GM21360 (cell line): ENCODE results near the gene HMG20A.
"Not testable (repeated sequence)": the region's sequence is repeated elsewhere in the genome, so short reads cannot be mapped to it uniquely, and the experiment has no call there.

Experiments
- ATAC-seq: cut with Tn5 transposase; IDR thresholded peaks from one replicate; pipeline ENCODE4 v1.9.1; 2021; ENCODE audit warnings: mild to moderate bottlenecking, moderate library complexity; ENCODE audit not compliant: unreplicated experiment

HMG20A gene

DNA sequence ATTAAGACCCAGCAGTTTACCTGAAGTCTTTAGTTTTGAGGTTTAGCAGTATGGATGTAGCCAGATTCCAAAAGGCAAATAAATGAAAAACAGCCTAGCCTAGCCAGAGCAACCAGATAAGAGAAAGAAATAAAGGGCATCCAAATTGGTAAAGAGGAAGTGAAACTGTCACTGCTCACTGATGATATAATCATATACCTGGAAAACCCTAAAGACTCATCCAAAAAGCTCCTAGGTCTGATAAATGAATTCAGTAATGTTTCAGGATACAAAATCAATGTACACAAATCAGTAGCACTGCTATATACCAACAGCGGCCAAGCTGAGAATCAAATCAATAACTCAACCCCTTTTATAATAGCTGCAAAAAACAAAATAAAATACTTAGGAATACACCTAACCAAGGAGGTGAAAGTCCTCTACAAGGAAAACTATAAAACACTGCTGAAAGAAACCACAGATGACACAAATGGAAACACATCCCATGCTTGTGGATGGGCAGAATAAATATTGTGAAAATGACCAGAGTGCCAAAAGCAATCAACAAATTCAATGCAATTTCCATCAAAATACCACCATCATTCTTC is 14.4 kb upstream of the HMG20A start:
- ATAC-seq: not testable (repeated sequence)

DNA sequence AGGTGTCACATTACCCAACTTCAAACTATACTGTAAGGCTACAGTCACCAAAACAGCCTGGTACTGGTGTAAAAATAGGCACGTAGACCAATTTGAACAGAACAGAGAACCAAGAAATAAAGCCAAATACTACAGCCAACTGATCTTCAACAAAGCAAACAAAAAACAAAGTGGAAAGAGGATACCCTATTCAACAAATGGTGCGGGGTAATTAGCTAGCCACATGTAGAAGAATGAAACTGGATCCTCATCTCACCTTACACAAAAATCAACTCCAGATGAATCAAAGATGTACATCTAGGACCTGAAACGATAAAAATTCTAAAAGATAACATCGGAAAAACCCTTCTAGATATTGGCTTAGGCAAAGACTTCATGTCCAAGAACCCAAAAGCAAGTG is 13.8 kb upstream of the HMG20A start:
- no peak for ATAC-seq

DNA sequence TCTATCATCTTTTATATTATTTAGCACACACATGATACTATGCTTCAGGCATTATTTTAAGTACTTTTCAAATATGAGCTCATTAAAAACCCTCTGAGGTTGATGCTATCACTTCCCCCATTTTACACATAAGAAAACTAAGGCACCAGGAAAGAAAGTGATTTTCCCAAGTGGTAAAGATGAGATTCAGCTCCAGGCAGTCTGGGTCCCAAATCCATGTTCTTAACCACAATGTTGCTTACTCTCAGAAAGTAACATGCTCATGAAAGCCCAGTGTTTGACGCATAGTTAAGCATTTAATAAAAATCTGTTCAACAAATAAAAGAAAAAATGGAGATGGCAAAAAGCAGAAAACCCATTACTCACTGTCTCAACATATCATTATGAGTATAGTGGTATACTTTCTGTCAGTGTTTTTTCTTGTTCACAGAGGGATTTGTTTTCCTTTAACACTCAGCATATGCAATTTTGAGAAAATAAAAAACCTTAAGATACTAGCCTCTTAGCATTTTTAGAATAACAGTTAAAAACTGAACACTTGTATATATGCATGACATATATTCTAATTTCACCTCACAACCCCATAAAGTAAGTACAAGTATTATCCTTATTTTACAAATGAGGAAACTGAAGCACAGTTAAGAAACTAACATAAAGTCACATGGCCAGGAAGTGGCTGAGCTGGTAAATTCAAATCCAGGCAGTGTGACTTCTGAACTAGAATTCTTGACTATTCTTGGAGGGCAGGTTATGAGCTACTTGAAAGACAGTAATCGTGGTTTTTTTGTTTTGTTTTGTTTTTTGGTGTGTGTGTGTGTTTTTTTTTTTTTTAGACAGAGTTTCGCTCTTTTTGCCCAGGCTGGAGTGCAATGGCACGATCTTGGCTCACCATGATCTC is 11.2 kb upstream of the HMG20A start:
- ATAC-seq: no peak

DNA sequence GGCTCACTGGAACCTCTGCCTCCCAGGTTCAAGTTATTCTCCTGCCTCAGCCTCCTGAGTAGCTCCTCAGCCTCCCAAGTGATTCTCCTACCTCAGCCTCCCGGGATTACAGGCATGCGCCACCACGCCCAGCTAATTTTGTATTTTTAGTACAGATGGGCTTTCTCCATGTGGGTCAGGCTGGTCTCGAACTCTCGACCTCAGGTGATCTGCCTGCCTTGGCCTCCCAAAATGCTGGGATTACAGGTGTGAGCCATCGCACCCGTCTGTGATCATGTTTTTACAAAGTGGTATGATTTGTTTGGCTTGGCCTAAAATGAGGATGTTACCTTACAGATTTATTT is 10.6 kb upstream of the HMG20A start:
- ATAC-seq: not testable (repeated sequence)

DNA sequence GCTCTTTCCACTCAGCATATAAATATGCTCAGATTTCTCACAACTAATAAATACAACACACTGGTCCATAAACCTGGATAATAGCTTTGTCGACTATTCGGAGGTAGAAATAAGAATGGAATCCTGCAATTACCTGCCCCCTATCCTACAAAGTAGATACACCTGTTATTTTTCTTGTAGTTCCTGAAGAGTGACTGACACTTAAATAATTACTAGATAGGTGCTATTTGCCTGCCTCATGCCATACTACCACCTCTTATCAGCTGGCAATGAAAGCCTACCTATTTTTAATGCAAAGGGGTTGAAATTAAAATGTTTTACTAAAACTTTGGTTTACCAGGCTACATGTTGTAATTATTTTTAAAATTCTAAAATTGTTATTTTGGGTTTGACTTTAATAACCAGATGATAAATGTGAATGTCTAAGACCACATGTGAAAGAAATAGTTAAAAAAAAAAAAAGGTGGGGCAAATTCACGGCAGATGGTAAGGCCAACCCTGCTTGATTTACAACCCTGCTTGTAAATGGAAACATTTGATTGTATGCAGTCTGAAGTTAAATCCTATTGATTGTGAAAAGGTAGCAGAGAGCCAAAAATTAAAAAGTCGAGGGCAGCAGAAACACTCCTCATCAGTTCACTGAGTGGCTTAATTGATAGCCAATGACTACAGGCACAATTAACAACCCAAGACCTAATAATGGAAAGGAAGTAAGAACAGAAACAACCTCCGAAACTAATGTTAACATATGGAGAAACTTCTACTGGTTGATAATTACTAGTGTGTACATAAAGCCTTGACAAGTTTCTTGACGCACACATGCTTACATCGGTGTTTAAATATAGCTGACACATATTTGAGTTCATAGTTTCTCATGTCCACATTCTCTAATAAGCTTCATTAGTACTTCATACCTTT is 9.7 kb upstream of the HMG20A start:
- ATAC-seq: no peak

DNA sequence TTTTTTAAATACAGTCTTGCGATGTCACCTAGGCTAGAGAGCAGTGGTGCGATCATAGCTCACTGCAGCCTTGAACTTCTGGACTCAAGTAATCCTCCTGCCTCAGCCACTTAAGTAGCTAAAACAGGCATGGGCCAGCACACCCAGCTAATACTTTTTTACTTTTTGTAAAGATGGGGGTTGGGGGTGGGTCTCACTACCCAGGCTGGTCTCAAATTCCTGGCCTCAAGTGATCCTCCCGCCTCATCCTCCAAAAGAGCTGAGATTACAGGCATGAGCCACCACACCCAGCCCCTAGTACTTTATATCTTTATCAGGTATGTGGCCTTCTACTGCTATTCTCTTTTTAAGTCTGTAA is 9.1 kb upstream of the HMG20A start:
- no peak for ATAC-seq

DNA sequence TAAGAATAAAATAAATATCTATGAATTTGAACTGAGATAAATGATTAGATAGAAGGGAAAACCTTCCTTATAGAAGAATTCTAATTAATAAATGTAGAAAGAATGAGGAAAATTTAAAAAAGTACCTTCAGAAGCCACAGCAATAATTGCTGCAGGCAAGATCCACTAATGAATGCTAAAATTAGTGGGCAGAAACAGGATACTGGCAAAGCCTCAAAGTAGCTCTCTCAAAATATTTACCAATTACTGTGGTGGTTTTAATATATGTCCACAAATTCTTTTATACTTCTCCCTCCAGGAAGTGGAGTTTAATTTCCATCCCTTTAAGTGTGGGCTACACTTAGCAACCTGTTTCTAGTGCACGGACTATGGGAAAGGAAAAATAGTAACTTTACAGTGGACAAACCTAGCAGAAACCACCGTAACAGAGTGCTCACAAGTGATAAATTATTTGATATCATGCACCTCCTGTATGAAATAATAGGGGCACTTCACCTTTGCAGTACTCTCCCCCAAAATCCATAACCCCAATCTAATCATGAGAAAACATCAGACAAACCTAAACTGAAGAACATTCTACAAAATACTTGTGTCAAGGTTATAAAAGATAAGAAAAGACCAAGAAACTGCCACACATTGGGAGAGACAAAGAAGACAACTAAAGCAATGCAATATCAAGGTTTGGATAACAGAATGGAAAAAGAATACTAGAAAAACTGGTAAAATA is 7.6 kb upstream of the HMG20A start:
- no peak for ATAC-seq

DNA sequence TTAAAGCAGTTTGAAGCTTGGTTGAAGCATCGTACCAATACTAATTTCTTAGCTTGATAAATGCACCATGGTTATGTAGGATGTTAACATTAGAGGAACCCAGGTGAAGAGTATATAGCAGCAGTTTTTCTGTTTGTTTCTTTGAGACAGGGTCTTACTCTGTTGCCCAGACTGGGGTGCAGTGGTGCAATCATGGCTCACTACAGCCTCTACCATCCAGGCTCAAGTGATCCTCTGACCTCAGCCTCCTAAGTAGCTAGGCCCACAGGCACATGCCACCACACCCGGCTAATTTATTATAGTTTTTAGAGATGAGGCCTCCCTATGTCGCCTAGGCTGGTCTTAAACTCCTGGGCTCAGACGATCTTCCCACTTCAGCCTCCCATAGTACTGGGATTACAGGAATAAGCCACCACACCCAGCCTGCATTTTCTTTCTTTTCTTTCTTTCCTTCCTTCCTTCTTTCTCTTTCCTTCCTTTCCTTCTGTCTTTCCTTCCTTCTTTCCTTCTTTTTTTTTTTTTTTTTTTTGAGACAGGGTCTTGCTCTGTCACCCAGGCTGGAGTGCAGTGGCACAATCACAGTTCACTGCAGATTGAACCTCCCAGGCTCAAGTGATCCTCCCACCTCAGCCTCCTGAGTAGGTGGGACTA is 6.9 kb upstream of the HMG20A start:
- no peak for ATAC-seq

DNA sequence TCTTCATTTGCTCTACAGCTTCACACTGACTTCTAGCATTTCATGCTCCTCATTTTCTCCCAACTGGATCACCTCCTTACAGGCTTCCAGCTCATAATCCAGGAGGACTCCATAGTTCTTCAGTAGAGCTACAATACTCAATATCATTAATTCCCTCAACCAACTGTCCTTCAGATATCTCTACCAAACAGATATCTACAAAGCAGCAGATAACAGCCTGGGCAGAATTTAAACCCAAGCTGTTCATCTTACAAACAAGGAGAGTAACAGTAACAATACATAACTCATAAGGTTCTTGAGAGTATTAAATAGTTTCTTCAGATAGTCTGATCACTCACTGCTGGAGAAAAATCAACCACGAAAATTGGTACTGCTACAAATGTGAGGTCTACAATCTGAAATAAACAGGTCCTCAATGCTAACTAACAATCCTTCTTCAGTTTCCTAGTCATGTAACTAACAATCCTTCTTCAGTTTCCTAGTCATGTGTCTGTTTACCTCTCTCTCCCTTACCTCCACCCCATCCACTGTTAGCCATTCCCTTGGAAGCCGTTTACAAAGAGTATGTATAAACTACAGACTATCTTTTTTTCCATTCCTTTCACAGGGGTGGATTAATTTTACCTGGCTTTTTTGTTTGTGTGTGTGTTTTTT is 5.8 kb upstream of the HMG20A start:
- ATAC-seq: no peak

DNA sequence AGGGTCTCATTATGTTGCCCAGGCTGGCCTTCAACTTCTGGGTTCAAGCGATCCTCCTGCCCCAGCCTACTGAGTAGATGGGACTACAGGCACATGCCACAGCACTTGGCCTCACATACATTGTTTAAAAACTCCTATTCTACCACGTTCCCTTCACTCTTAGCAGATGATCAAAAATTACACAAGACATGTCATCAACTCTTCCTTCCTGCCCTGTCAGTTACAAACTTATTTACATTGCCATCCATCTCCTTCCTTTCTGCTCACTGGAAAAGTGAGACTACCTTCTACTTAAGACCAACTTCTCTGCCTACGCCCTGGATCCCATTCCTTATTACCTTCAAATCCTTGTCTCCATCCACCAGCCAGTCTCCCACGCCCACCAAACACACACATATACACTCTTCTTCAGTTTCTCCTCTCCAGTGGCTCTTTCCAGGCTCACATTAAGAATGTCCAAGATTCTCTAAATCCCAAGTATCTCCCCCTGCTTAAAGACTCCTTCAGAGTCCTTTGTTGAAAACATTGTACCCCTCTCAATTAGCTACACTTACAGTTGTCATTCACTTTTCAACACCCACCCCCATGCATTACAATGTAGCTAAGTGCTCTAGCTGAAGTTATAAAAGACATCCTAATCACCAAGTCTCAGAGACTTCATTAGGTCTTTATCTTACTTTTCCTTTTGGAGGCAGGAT is 5.1 kb upstream of the HMG20A start:
- ATAC-seq: no peak

DNA sequence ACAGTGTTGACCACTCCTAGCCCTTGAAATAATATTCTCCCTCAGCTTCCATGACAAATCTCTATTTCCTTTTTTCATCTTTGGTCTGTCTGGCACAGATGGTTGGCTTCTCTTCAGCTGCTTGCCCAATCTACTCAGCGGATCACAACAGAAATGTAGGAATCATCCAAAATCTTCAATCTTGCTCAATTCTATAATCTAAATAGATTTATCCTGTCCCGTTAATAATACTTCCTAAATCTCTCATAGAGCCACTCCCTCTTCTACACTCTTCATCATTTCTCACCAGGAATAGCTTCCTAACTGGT is 4.6 kb upstream of the HMG20A start:
- no peak for ATAC-seq

DNA sequence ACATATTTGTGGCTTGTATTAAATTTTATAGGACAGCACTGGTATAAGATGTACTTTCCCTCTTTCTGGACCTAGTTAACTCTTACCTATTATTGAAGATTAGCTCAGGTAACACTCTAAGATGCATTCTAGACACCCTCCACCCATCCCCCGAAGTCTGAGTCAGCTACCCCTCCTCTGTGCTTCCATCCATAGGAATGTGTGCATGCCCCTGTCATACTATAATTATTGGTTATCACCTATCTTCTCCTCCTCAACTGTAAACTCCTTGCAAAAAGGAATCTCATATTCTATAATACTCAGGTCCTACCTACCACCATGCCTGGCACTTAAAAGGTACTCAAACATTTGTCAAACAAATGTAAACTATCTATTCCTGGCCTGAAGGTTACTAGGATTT is 3.7 kb upstream of the HMG20A start:
- no peak for ATAC-seq

DNA sequence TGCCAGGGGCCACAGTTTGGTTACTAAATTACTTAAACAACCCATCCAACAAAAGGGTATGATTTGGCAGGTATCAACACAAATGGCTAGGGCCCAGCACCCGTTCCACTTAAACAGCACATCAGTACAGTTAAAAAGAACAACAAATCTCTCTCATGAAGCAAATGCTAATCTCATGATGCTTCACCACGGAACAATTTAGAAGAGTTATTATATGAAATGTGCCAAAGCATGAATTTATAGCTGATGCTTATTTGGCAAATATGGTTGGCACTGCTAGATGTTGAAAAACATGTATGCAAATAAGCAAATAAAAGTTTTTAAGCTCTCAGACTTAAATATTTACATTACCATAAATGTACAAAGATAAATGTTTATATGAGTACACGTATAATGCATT is 3.1 kb upstream of the HMG20A start:
- ATAC-seq: no peak

DNA sequence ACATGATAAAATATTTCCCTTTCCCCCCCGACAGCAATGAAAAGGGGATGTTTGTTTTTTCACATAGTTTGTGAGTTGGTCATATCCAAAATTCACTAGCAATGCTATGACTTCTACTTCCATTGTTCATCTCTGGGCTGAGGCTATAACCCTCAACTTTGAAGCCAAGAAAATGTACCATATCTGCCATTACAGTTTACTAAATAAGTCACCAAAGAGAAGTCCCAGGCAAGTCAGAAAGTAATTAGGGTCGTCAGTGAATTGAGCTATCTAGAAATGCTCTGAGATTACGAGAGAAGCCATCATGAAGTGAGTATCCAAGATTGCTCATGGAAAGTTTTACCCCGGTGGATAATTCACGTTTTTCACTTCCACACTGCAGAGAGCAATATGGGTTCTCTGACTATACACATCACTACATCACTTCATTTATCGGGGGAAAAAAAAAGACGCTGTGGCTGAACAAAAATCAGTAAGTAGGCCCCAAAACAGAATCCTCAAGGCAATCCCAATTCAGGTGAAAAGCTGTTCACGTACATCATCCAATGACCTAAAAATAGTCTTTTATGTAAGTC is 2.2 kb upstream of the HMG20A start:
- ATAC-seq: no peak

DNA sequence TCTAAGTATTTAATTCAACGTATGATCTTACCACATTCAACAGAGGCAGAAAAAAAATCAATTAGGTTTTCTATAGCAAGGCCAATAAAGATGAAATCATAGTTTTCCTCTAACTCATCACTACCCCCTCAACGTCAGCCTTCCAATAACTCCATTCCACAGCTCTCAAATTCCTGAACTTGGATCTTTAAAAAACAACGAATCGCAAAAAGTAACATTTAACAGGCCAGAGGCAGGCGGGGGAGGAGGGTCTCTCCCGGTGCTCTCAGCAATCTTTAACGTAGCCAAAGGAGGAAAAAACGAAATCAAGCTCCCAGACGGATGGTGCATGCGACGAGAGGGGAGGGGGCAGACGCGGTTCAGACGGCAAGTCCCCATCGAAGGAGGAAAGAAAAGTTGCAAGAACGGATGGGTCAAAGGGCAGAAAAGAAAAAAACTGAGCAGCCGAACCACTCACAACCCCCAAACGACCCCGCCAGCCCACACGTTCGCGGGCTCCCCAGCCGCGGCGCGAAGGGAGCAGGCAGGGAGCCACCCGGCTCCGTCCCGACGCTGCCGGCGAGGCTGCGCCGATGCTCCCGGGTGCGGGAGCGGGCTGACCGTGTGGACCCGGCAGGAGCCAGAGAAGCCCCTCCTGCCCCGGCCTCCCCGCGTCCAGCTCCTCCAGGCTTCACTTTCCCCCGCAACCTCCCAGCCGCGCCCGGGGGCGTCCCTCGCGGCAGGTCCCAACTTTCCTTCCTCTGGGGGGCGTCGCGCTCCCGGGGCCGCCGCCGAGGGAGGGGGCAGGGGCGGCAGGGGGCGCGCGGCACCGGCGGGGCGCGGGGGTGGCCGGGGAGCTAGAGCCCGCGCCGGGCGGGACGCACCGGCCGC is 1.5 kb upstream of the HMG20A start:
- ATAC-seq: peak; percentile 24

DNA sequence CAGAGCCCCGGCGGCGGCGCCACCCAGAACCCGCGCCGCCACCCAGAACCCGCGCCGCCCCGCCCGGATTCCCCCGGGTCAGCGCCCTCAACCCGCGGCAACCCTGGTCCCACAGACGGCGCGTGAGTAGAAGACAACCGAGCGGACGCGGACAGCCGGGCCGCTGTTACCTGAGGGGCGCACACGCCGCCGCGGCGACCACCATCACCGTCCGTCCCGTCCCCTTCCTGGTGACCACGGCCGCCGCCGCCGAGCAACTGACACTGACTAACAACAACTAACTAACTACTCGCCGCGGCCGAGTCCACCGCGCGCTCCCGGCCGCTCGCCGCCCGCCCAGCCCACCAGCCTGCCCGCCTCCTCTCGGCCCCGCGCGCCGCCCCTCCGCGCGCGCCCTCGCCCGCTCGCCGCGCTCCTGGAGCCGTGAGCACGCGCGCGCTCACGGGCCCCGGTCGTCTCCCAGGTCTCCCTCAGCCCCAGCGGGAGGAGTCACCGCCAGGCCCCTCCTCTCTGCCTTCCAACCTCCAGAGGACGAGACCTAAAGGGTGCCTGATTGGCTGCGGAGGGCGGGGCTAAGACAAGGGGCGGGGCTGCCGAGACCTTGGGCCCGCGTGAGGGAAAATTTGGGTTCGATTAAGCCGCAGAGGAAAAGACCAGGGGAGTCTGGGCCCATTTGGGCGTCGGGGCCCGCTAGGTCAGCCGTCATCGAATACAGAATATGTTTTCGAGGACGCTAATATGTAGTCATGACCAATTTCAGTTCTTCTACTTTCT is 665 bp upstream of the HMG20A start, which contains the start of gene PEAK1:
Gene PEAK1 (minus strand): TSS at position 269 of the 774 bp plus-strand sequence. CDS start 238,178 bp downstream, outside the sequence.
- ATAC-seq: peak; percentile 94

DNA sequence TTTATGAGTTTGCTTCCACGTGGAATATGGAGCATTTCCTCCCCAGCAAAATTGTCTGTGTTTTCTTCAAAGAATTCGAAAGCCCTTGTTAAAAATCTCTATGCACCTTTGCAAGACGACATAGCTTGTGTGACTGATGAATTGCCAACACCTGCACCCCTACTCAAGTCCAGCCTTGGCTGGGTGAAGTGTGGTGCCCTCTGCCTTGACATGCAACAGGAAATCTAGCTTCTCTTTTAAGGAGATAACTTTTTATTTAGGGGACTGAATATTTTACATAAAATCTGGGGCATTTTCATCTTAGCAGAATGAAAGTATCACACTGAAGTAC is 647 bp downstream of the HMG20A start:
- ATAC-seq: no peak

DNA sequence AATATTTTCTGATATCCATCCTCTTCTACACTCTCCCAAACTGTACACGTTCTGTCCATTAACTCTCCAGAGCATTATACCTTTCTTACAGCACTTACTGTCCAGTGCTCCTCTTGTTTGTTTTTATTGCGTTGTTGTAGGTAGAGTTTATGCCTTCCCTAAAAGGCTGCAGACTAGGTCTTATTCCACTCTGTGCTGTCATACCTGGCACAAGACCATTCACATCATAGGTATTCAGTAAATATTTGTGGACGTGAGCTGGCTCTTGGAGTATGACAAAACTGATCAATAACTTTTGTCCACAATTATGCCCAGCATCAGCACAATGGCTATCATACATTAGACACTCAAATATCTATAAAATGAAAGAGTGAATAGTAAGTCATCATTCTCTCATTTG is 4.4 kb downstream of the HMG20A start:
- no peak for ATAC-seq
